Osteocyte (in vitro differentiated cells): Measurements from ENCODE around the gene TRIM41. TPM values are rescaled to one million over a fixed set of nuclear protein-coding genes. Genes with fewer than 3 reads are reported as not detected.
"Not testable (repeated sequence)": the region's sequence is repeated elsewhere in the genome, so short reads cannot be mapped to it uniquely, and the experiment has no call there.

Experiments used
- DNase-seq: peaks from one replicate; pipeline ENCODE4 v3.0.0; 2021; ENCODE audit warnings: mixed read lengths; ENCODE audit not compliant: unreplicated experiment; ENCODE audit errors: extremely low spot score
- H3K27ac Mint-ChIP-seq: one replicate; pipeline ENCODE4 v1.8.0; 2021; ENCODE audit warnings: mild to moderate bottlenecking, mixed read lengths; ENCODE audit not compliant: unreplicated experiment
- H3K27me3 Mint-ChIP-seq: one replicate; pipeline ENCODE4 v1.8.0; 2021; ENCODE audit warnings: mixed read lengths; ENCODE audit not compliant: unreplicated experiment
- H3K36me3 Mint-ChIP-seq: one replicate; pipeline ENCODE4 v1.8.0; 2021; ENCODE audit warnings: mixed read lengths; ENCODE audit not compliant: unreplicated experiment
- H3K4me1 Mint-ChIP-seq: one replicate; pipeline ENCODE4 v1.8.0; 2021; ENCODE audit warnings: mixed read lengths; ENCODE audit not compliant: unreplicated experiment
- H3K4me3 Mint-ChIP-seq: one replicate; pipeline ENCODE4 v1.8.0; 2021; ENCODE audit warnings: mild to moderate bottlenecking, moderate library complexity, mixed read lengths; ENCODE audit not compliant: unreplicated experiment
- H3K9me3 Mint-ChIP-seq: one replicate; pipeline ENCODE4 v1.8.0; 2021; ENCODE audit warnings: mixed read lengths; ENCODE audit not compliant: unreplicated experiment
- CTCF ChIP-seq: fragments of 200-600 bp; sonication (generic); IDR thresholded peaks from 2 replicates; pipeline ENCODE4 v1.5.0; 2021; ENCODE audit warnings: antibody characterized with exemption, mild to moderate bottlenecking, moderate library complexity
- microRNA-seq: library from miRNA; unstranded; fragments of <30 nt; microRNA quantifications from one replicate; pipeline ENCODE4 v1.1.0, GENCODE V29; 2020; ENCODE audit not compliant: unreplicated experiment
- total RNA-seq: library from RNA; stranded (reverse); gene quantifications from 2 replicates; pipeline ENCODE4 v1.2.1, GENCODE V29; 2021

The TRIM41 gene
- total RNA-seq, 1 donor from 2014 or later: 27.1 TPM

- DNase-seq: peak; percentile 53
- peaks cover 14% of the 10 kb centered on the region for H3K4me1 Mint-ChIP-seq
- peak overlapping the region; percentile 44 for H3K4me3 Mint-ChIP-seq
- not testable (repeated sequence) for H3K27me3 Mint-ChIP-seq, H3K9me3 Mint-ChIP-seq
- peak; percentile 38 for TF ChIP-seq CTCF
- peaks cover 10% of the 10 kb centered on the region for H3K36me3 Mint-ChIP-seq
- H3K27ac Mint-ChIP-seq: peak overlapping the region; percentile 64
Measured at GRCh38 chr5:181283841-181284755, 61.0 kb downstream of the TRIM41 start.

Small RNA genes within 50 kb of the gene (microRNA-seq; reads per million reads assigned to microRNA genes)
- gene MIR4638: not detected

Other genes starting within 250 kb of the TRIM41 start
- not detected in 2 replicates for gene BTNL3, start 234.4 kb upstream of the TRIM41 start, total RNA-seq
- not detected in 2 replicates for gene BTNL9, start 183.0 kb upstream of the TRIM41 start, total RNA-seq
- gene OR2V1, start 92.1 kb upstream of the TRIM41 start, total RNA-seq: not detected in 2 replicates
- gene OR2V2, start 75.7 kb upstream of the TRIM41 start, total RNA-seq: not detected in 2 replicates
- gene TRIM7, start 18.1 kb upstream of the TRIM41 start, total RNA-seq: 3.8 and 4.0 TPM in 2 replicates
- 1,869 and 1,921 TPM in 2 replicates for gene RACK1, start 20.6 kb downstream of the TRIM41 start, total RNA-seq
- gene TRIM52, start 37.9 kb downstream of the TRIM41 start, total RNA-seq: 12.8 and 13.7 TPM in 2 replicates
- gene OR4F3, start 144.0 kb downstream of the TRIM41 start, total RNA-seq: not detected in 2 replicates